Smooth muscle cell (in vitro differentiated cells): ENCODE data around the gene ITGA7. TPM values are rescaled to one million over a fixed set of nuclear protein-coding genes. Genes with fewer than 3 reads are reported as not detected.

ENCODE experiments used
- DNase-seq: peaks from one replicate; lab custom pipeline; 2025; ENCODE audit not compliant: unreplicated experiment; lab: John Stamatoyannopoulos, UW
- H2AFZ ChIP-seq: fragments of 200-600 bp; sonication (generic); 2 replicates; pipeline ENCODE4 v1.6.0; 2016; ENCODE audit warnings: antibody characterized with exemption, low read depth, mild to moderate bottlenecking
- H3F3A ChIP-seq: fragments of 200-600 bp; sonication (generic); 2 replicates; pipeline ENCODE4 v1.6.0; 2017; ENCODE audit warnings: antibody characterized with exemption, low read depth
- H3K27ac ChIP-seq: fragments of 200-600 bp; sonication (generic); 2 replicates; pipeline ENCODE4 v1.5.1; 2016; ENCODE audit warnings: low read depth, mild to moderate bottlenecking
- H3K27me3 ChIP-seq: fragments of 200-600 bp; sonication (generic); 2 replicates; pipeline ENCODE4 v1.6.1; 2016; ENCODE audit warnings: low read depth, mild to moderate bottlenecking
- H3K36me3 ChIP-seq: fragments of 200-600 bp; sonication (generic); 2 replicates; pipeline ENCODE4 v1.5.1; 2016; ENCODE audit warnings: low read depth
- H3K4me1 ChIP-seq: fragments of 200-600 bp; sonication (generic); 2 replicates; pipeline ENCODE4 v1.5.1; 2016; ENCODE audit warnings: low read depth
- H3K4me2 ChIP-seq: fragments of 200-600 bp; sonication (generic); 2 replicates; pipeline ENCODE4 v1.6.0; 2016; ENCODE audit warnings: mild to moderate bottlenecking
- H3K4me3 ChIP-seq: fragments of 200-600 bp; sonication (generic); 2 replicates; pipeline ENCODE4 v1.5.1; 2016; ENCODE audit warnings: mild to moderate bottlenecking
- H3K79me2 ChIP-seq: fragments of 200-600 bp; sonication (generic); 2 replicates; pipeline ENCODE4 v1.6.0; 2016; ENCODE audit warnings: low read depth, mild to moderate bottlenecking
- H3K9ac ChIP-seq: fragments of 200-600 bp; sonication (generic); 2 replicates; pipeline ENCODE4 v1.6.0; 2016; ENCODE audit warnings: low read depth
- H3K9me3 ChIP-seq: fragments of 200-600 bp; sonication (generic); replicated peaks from 2 replicates; pipeline ENCODE4 v1.5.1; 2016; ENCODE audit warnings: low read depth
- H4K20me1 ChIP-seq: fragments of 200-600 bp; sonication (generic); 2 replicates; pipeline ENCODE4 v1.6.0; 2016; ENCODE audit warnings: low read depth
- CTCF ChIP-seq: fragments of 200-600 bp; sonication (generic); IDR thresholded peaks from 2 replicates; pipeline ENCODE4 v1.5.1; 2017; ENCODE audit warnings: borderline replicate concordance, mild to moderate bottlenecking, antibody characterized with exemption; ENCODE audit not compliant: insufficient read depth, poor library complexity, severe bottlenecking
- WGBS: methylation state at CpG from one replicate; pipeline ENCODE4 v1.1.7; 2016; ENCODE audit warnings: low lambda C conversion rate; 5-methylcytosine and 5-hydroxymethylcytosine counted together
- polyA plus RNA-seq: library from polyadenylated mRNA; unstranded; fragments of >200 nt; fragmentation: Nextera tagmentation; extraction: Ambion mirVana; gene quantifications from 2 replicates; pipeline ENCODE4 v1.2.1, GENCODE V29; 2016
- total RNA-seq: library from RNA; depleted of rRNA; stranded (reverse); fragments of >200 nt; gene quantifications from 2 replicates; pipeline ENCODE4 v1.2.3, GENCODE V29; 2014

Gene ITGA7
- total and polyA plus RNA-seq, 2 experiments from 2014 or later: 0.90 to 1.1 TPM

DNA sequence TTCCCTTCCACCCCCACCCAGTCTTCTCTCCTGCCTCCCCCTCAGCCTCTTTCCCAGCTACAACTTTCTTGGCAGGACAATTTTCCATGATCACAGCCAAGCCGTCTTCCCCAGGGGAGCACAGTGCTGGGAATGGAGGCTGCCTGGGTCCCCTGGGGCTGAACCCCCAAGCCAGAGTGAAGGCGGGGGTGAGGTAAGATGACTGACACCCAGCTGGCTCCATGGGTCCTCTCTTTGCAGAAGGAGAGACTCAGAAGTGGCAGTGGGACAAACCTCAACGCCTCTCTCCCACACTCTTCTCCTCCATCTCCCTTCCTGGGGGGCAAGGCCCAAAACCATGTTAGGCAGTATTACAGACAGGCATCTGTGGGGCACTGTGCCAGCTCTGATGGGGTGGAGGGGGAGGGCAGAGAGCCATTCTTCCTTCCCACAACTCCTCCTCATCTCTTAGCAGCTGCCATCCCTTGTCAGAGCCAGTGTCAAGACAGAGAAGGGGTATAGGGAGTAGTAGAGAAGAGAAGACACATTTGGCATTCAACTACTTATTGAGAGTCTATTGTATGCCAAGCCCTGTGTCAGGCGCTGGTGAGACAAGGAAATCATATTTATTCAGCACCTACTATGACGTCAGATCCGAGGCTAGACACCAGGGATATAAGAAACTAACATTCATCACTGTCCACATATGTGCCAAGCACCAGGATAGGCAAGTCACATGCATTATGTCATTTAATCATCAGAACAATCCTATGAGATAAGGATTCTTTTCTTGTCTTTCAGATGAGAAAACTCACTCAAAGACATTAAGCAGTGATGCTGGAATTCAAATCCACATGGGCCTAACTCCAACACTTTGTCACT lies 3.6 kb downstream of the ITGA7 start:
- H3F3A ChIP-seq: no peaks in the 10 kb centered on the region
- no peak overlapping the region for H3K9ac ChIP-seq
- H3K9me3 ChIP-seq: no peaks in the 10 kb centered on the region
- H3K4me3 ChIP-seq: no peak overlapping the region
- no peaks in the 10 kb centered on the region for H3K79me2 ChIP-seq
- DNase-seq: no peak
- H2AFZ ChIP-seq: no peak overlapping the region
- H3K27me3 ChIP-seq: peaks cover 26% of the 10 kb centered on the region
- H3K4me1 ChIP-seq: peaks cover 3% of the 10 kb centered on the region
- no peak for TF ChIP-seq CTCF
- H4K20me1 ChIP-seq: no peaks in the 10 kb centered on the region
- 89% methylated on average over 6 of the region's 6 CpGs for WGBS
- H3K27ac ChIP-seq: no peak overlapping the region
- no peak overlapping the region for H3K4me2 ChIP-seq
- no peaks in the 10 kb centered on the region for H3K36me3 ChIP-seq

GRCh38 chr12:55703288-55703687 lies 4.4 kb downstream of the ITGA7 start:
- H3K27me3 ChIP-seq: peaks cover 18% of the 10 kb centered on the region
- no peaks in the 10 kb centered on the region for H3K79me2 ChIP-seq
- H4K20me1 ChIP-seq: no peaks in the 10 kb centered on the region
- H3K9me3 ChIP-seq: no peaks in the 10 kb centered on the region
- no peaks in the 10 kb centered on the region for H3F3A ChIP-seq
- no peak overlapping the region for H3K4me2 ChIP-seq
- peaks cover 3% of the 10 kb centered on the region for H3K4me1 ChIP-seq
- TF ChIP-seq CTCF: no peak
- no peak overlapping the region for H3K27ac ChIP-seq
- H3K4me3 ChIP-seq: no peak overlapping the region
- H3K9ac ChIP-seq: no peak overlapping the region
- H3K36me3 ChIP-seq: no peaks in the 10 kb centered on the region
- H2AFZ ChIP-seq: no peak overlapping the region
- DNase-seq: no peak
- WGBS: 98% methylated on average over 2 of the region's 2 CpGs

DNA sequence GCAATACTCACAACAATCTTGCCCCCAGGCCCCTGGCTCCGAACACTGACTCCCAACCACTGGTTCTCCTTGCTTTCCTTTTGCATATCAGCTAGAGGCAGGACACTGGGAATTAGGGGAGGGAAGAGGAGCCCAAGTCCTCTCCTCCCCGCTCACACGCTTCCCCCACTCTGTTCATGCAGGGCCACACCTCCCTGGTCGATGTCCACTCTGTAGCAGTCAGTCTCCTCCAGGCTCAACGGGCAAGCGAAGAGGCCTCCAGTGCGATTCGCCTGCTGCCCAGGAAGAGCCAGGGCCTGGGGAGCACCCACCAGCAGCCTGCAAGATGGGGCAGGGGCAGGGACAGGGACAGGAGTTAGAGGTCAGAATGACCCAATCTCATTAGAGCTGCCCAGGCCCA lies 4.8 kb downstream of the ITGA7 start:
- no peak for DNase-seq

More for the DNA sequence above, 4.8 kb downstream of the ITGA7 start:
- H4K20me1 ChIP-seq: no peaks in the 10 kb centered on the region
- H2AFZ ChIP-seq: no peak overlapping the region
- no peak overlapping the region for H3K27ac ChIP-seq
- H3K9me3 ChIP-seq: no peaks in the 10 kb centered on the region
- no peak overlapping the region for H3K4me2 ChIP-seq
- no peak overlapping the region for H3K9ac ChIP-seq
- H3K27me3 ChIP-seq: peaks cover 14% of the 10 kb centered on the region
- H3K4me1 ChIP-seq: peaks cover 3% of the 10 kb centered on the region
- H3K36me3 ChIP-seq: no peaks in the 10 kb centered on the region
- no peaks in the 10 kb centered on the region for H3F3A ChIP-seq
- no peak for TF ChIP-seq CTCF
- no peak overlapping the region for H3K4me3 ChIP-seq
- WGBS: 94% methylated on average over 8 of the region's 8 CpGs
- no peaks in the 10 kb centered on the region for H3K79me2 ChIP-seq
